A673 (cell line): ENCODE data around the gene CCDC7. TPM values are rescaled to one million over a fixed set of nuclear protein-coding genes. Genes with fewer than 3 reads are reported as not detected.
"Not testable (repeated sequence)": the region's sequence is repeated elsewhere in the genome, so short reads cannot be mapped to it uniquely, and the experiment has no call there.

Experiments used
- Bru-seq: library from RNA; stranded (reverse); fragments of 400-500 nt; gene quantifications from one replicate; lab custom pipeline; 2021; lab: Mats Ljungman, UMichigan
- BruChase-seq, 2 experiments: library from RNA; stranded (reverse); fragments of 400-500 nt; gene quantifications; one replicate each; lab custom pipeline; 2021; lab: Mats Ljungman, UMichigan
- BruUV-seq: library from RNA; stranded (reverse); fragments of 400-500 nt; replicated peaks from 2 replicates; lab custom pipeline; 2021; lab: Mats Ljungman, UMichigan
- CTCF ChIA-PET: fragments of 300-600 bp; sonication (Branson Sonifier 250); formaldehyde crosslinking; loops from one replicate; lab custom pipeline; 2022; ENCODE audit warnings: antibody characterized with exemption; lab: Charles Lee
- POLR2A ChIA-PET: fragments of 300-600 bp; sonication (Branson Sonifier 250); formaldehyde crosslinking; loops from one replicate; lab custom pipeline; 2022; ENCODE audit warnings: antibody characterized with exemption; ENCODE audit not compliant: low non-redundant PET; lab: Charles Lee
- DNase-seq: peaks from one replicate; pipeline ENCODE4 v3.0.0-alpha.2; 2015; ENCODE audit warnings: low spot score
- H3K27ac ChIP-seq: fragments of 200-600 bp; sonication (generic); 2 replicates; pipeline ENCODE4 v1.5.1; 2016; ENCODE audit warnings: mixed run types, low read depth, mild to moderate bottlenecking, mixed read lengths, antibody characterized with exemption, low read length; ENCODE audit not compliant: poor library complexity, severe bottlenecking
- H3K27me3 ChIP-seq: fragments of 200-600 bp; sonication (generic); replicated peaks from 2 replicates; pipeline ENCODE4 v1.6.1; 2017; ENCODE audit warnings: mixed run types, low read depth, mild to moderate bottlenecking, mixed read lengths, antibody characterized with exemption, low read length; ENCODE audit not compliant: insufficient read depth, poor library complexity
- H3K36me3 ChIP-seq: fragments of 200-600 bp; sonication (generic); 2 replicates; pipeline ENCODE4 v1.6.1; 2016; ENCODE audit warnings: mixed run types, mild to moderate bottlenecking, mixed read lengths, antibody characterized with exemption, low read length; ENCODE audit not compliant: insufficient read depth, poor library complexity, severe bottlenecking
- H3K4me1 ChIP-seq: fragments of 200-600 bp; sonication (generic); 2 replicates; pipeline ENCODE4 v1.6.1; 2017; ENCODE audit warnings: mixed run types, mild to moderate bottlenecking, mixed read lengths, antibody characterized with exemption, low read length; ENCODE audit not compliant: insufficient read depth, poor library complexity, severe bottlenecking
- H3K4me3 ChIP-seq: fragments of 200-600 bp; sonication (generic); 2 replicates; pipeline ENCODE4 v1.5.1; 2016; ENCODE audit warnings: low read depth, mixed run types, mild to moderate bottlenecking, mixed read lengths, low read length; ENCODE audit not compliant: poor library complexity, severe bottlenecking
- H3K9me3 ChIP-seq: fragments of 200-600 bp; sonication (generic); 2 replicates; pipeline ENCODE4 v1.6.1; 2016; ENCODE audit warnings: mixed run types, low read depth, mild to moderate bottlenecking, mixed read lengths, antibody characterized with exemption, low read length; ENCODE audit not compliant: poor library complexity, severe bottlenecking
- CTCF ChIP-seq: fragments of 300-800, 200-600 bp; sonication (generic); conservative IDR thresholded peaks from 2 replicates; pipeline ENCODE4 v1.5.1; 2017; ENCODE audit warnings: low read depth, mild to moderate bottlenecking, antibody characterized with exemption, low read length, moderate library complexity, mixed read lengths
- EZH2 ChIP-seq: fragments of 200-600 bp; sonication (generic); IDR thresholded peaks from 2 replicates; pipeline ENCODE4 v1.6.1; 2017; ENCODE audit warnings: borderline replicate concordance, low read depth, mild to moderate bottlenecking, mixed read lengths, antibody characterized with exemption, low read length; ENCODE audit not compliant: poor library complexity, severe bottlenecking
- intact Hi-C: fragments of 100-400 bp; cut with micrococcal nuclease; formaldehyde crosslinking; loops from one replicate; pipeline ENCODE4 v1.10.0; 2022; ENCODE audit not compliant: unreplicated experiment
- long read RNA-seq: library from polyadenylated mRNA; stranded (forward); transcript quantifications from one replicate; pipeline ENCODE4 v2.0.0, GENCODE V29; 2022
- total RNA-seq: library from RNA; stranded (reverse); gene quantifications from 2 replicates; pipeline ENCODE4 v1.2.3, GENCODE V29; 2021

Gene CCDC7
- total RNA-seq (12.5 and 16.4 TPM in 2 replicates), Bru-seq, nascent RNA (percentile 65 among the genes with signal in this experiment), BruChase-seq, experiment 1, labeled RNA remaining after a 2-hour chase (percentile 68 among the genes with signal in this experiment), BruChase-seq, experiment 2, labeled RNA remaining after a 6-hour chase (percentile 57 among the genes with signal in this experiment)
- long read RNA-seq, partial matches to known transcripts: 1 of 5 reads
- long read RNA-seq, other reads (novel, unspliced or antisense): 4 of 5 reads

DNA sequence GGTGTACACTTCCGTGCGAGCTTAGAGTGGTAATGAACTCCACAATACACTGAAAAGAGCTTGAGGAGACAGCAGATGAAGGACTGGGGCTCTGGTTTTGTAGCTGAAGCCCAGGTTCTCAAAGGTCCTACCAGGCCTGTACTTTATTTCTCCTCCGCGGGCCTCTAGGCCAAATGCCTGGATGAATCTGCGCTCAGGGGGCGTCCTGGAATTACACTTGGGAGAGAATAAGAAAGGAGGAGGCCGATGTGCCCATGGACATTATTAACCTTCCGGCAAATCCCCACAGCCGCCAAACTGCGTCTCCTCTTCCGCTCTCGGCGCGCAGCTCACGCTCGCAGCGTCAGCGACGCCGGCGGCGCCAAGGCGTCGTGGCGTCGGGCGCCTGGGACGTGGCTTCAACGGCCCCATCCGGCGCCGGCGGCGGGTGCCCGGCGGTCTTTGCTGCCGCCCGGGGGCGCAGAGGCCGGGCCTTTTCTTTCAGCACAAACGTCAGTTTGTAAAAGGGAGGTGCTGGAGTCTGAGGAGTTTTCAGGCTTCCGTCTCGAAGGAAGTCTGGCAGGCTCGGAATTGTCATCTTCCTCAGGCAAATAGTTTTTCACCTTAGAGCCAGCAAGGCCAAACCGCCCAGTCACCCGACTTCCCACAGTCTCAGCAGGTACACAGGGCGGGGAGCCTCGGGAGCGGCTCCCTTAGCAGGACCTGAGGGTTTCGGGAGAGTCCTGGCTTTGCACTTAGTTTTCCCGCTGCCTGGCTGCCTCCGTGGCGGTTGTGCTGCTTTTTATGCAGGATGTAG lies at the start of gene CCDC7:
TSS of gene CCDC7 (plus strand) at position 401 of the 796 bp plus-strand sequence. CDS start 5,503 bp downstream, outside the sequence.
- TF ChIP-seq CTCF (peak; percentile 55), EZH2 (no peak)
- intact Hi-C loops: loop anchor here (2.0 to 5.0 kb wide), 4 partner anchors 67 to 561 kb away; partner anchors contain the start of gene EPC1
- Histone ChIP-seq H3K27ac (peak within 1 kb of the TSS; percentile 96), H3K4me3 (peak within 1 kb of the TSS; percentile 64), H3K27me3 (no peaks in the 10 kb centered on the region), H3K9me3 (no peaks in the 10 kb centered on the region), H3K4me1 (peaks cover 6% of the 10 kb centered on the region), H3K36me3 (no peaks in the 10 kb centered on the region)
- DNase-seq: peak; percentile 97
- BruUV-seq: TSS peak; percentile 84
- POLR2A ChIA-PET: interaction anchor here (0.5 to 0.6 kb wide), 3 partner anchors 101 to 218 kb away, joined by 3 to 4 read pairs (median 3); no protein-coding TSS in a partner anchor
- CTCF ChIA-PET: interaction anchor here (1.0 kb wide), 1 partner anchor 563 kb away, joined by 3 read pairs; no protein-coding TSS in a partner anchor

- peaks cover 21% of the 10 kb centered on the region for H3K4me1 ChIP-seq
- H3K4me3 ChIP-seq, CTCF ChIA-PET, H3K27ac ChIP-seq, POLR2A ChIA-PET, DNase-seq, intact Hi-C loops, H3K36me3 ChIP-seq, H3K27me3 ChIP-seq, H3K9me3 ChIP-seq, BruUV-seq: not testable (repeated sequence)
Observed at GRCh38 chr10:32397163-32397562, 48.8 kb upstream of the CCDC7 start.

GRCh38 chr10:32399720-32400119 lies 46.2 kb upstream of the CCDC7 start:
- Histone ChIP-seq H3K27ac (peak overlapping the region; percentile 97), H3K4me1 (peaks cover 22% of the 10 kb centered on the region)
- BruUV-seq, H3K4me3 ChIP-seq, CTCF ChIA-PET, DNase-seq, H3K36me3 ChIP-seq, H3K9me3 ChIP-seq, H3K27me3 ChIP-seq, POLR2A ChIA-PET: not testable (repeated sequence)
- intact Hi-C loops: loop anchor here (2.0 kb wide), 2 partner anchors 21 to 1531 kb away; no protein-coding TSS in a partner anchor

GRCh38 chr10:32400961-32401360 lies 45.0 kb upstream of the CCDC7 start:
- CTCF ChIA-PET: interaction anchor here (0.6 kb wide), 2 partner anchors 8 to 756 kb away, joined by 6 to 10 read pairs; no protein-coding TSS in a partner anchor
- H3K27me3 ChIP-seq: no peaks in the 10 kb centered on the region
- BruUV-seq: no TSS peak
- H3K36me3 ChIP-seq: no peaks in the 10 kb centered on the region
- intact Hi-C loops: loop anchor here (2.0 kb wide), 2 partner anchors 22 to 1530 kb away; no protein-coding TSS in a partner anchor
- peak; percentile 96 for DNase-seq
- H3K4me1 ChIP-seq: peaks cover 22% of the 10 kb centered on the region
- no peak overlapping the region for H3K4me3 ChIP-seq
- peak overlapping the region; percentile 97 for H3K27ac ChIP-seq
- POLR2A ChIA-PET: interaction anchor here (1.0 to 1.1 kb wide), 3 partner anchors 22 to 31 kb away, joined by 3 to 4 read pairs (median 4); no protein-coding TSS in a partner anchor
- H3K9me3 ChIP-seq: peaks cover 3% of the 10 kb centered on the region
- TF ChIP-seq EZH2: no peak
- TF ChIP-seq CTCF: no peak
